A172 (cell line): ENCODE results near the gene KCNIP3. TPM values are rescaled to one million over a fixed set of nuclear protein-coding genes. Genes with fewer than 3 reads are reported as not detected.
"Not testable (repeated sequence)": the region's sequence is repeated elsewhere in the genome, so short reads cannot be mapped to it uniquely, and the experiment has no call there.

Source experiments
- DNase-seq: peaks from one replicate; pipeline ENCODE4 v3.0.0-alpha.2; 2015; ENCODE audit warnings: low spot score
- total RNA-seq: library from RNA; depleted of rRNA; stranded (reverse); fragments of >200 nt; shearing (Covaris generic); gene quantifications from 2 replicates; pipeline ENCODE4 v1.2.3, GENCODE V29; 2014; rRNA removed

Gene KCNIP3
- total RNA-seq = 3.8 and 7.3 TPM in 2 replicates

DNA sequence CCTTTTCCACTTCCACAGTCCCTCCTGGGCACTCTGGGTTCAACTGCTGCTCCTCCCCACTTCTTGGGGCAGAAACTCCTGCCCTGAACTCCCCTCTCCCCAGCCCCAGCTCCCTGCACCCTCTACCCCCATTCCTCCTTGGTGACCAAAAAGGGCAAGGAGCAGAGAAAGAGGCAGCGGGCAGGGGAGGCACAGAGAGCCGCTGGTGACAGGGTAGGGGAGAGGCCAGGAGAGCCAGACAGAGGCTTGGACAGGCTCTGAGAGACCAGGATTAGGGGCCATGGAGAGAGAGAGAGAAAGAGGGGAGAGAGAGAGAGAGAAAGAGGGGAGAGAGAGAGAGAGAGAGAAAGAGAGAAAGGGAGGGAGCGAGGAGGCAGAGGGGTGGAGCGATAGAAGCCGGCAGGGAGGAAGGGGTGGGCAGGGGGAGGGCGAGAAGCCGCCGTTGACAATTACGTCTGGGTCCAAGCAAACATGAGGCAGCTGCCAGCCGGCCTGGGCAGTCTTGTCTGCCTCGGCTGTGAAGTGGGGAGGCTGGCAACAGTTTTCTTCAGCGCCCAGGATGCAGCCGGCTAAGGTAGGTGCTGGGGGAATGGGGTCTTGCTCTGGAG lies at the start of gene KCNIP3:
KCNIP3 (plus strand) TSS at position 468 of the 608 bp plus-strand sequence; CDS start at position 560, 92 bp downstream.
- DNase-seq = no peak

DNA sequence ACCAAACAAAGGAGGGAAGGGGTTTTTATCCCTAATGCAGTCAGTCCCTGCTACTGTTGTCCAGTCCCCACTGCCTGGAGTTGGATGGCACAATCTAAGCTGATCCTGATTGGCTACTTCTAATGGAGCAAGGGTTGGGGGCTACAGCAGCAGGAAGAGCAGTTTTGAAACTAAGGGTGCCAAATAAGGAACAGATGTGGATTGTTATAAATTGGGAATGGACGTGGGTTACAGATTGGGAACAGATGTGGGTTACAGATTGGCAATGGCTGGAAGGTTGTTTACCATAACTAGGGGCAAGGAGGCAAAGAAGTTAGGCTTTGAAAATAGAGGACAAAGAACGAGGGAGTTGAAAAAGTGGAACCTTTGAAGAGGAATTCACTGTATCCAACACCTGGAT lies 38.9 kb upstream of the KCNIP3 start:
- no peak for DNase-seq

DNA sequence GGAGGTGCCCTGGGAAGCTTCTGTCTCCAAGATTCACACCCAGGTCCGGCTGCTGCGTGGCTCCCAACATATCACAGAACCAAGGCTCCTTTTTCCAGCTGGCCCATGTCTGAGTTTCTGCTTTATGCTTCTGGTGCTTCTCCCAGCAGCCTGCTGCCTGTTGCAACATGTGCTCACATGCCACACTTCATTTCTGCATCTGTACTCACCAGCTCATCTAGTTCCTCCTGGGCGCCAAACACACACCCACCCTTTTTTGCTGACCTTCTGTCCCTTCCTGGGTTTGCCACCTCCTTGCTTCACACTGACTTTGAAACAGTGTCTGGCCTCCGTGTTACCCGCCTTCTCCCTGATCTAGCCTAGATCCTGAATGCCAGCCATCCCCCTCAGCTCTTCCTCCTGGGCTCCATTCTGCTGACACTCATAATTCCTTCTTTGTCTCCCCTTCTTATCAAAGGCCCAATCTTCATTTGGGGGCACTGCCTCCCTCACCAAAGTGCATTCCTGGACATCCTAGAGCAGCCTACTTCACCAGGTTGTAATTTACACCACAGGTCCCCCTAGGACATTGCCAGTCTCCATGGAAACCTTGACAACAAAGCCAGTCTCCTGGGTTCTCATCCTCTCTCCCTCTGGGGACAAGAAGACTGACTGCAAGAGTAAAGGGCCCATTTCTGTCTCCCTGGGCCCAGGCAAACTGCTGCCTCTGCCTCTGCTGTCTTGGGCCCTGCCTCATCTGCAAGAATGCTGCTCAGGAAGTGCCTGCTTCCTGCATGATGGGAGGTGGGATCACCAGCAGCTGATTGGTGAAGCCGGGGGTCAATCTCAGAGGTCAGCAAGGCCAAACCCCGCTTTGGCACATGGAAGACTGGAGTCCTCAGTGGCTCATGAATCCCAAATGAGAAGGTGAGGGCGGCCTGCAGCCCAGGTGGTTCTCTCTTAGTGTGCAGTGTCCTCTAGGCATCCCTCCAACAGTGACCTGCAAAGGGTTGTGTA lies 36.8 kb upstream of the KCNIP3 start:
- DNase-seq = no peak

DNA sequence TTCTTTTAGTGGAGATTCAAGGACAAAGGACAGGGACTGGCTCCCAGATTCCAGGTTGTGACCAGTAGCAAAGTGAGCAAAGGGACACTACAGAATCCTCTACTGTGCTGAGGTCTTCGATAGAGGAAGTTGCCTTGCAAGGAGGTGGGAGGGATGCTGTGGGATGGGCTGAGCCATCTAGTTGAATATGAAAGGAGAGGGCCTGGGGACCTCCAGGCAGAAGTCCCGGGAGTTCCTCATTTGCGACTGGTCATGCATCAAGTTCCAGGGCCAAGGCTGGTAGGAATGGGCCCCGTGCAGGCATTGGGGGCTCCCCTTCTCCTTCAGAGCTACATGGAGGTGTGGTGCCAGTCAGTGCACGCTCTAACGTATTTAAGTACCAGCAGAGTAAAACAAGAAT lies 35.5 kb upstream of the KCNIP3 start:
- DNase-seq = no peak

DNA sequence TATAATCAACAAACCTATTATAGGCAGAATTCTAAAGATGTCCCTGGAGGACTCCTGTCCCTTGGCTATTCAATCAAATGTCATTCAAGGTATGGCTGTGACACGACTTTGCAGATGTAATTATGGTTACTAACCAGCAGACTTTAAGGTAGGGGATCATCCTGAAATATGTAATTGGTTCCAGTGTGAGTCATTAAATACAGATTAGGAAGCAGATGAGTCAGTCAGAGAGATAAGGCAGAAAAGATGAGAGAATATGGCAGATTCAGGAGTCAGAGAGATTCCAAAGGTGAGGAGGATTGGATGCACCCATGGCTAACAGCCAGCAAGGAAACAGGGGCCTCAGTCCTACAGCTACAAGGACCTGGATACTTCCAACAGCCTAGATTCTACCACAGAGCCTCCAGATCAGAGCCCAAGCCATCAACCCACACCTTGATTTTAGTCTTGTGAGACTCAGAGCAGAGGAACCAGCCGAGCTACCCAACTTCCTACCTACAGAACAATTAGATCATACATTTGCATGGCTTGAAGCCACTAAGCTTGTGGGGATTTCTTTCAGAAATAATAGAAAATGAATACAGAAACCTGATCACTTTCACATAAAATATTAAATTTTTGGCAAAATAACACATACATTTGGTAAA lies 34.1 kb upstream of the KCNIP3 start:
- peak; percentile 47 for DNase-seq

DNA sequence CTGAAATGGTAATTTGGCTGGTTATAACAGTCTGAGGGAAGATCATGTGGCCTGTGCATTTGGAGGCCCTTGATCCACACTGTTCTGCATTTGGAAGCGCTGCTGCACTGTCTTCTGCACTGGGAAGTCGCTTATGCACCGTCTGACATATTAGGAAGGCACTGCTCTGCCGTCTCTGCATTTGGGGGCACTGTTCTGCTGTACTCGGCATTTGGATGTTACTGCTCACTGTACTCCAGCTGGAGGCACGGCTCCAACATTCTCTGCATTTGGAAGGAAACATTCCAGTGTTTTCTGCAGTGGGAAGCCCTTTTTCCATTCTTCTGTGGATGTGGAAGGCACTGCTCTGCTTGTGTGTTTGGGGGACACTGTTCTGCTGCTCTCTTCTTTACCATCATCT lies 32.5 kb upstream of the KCNIP3 start:
- no peak for DNase-seq

DNA sequence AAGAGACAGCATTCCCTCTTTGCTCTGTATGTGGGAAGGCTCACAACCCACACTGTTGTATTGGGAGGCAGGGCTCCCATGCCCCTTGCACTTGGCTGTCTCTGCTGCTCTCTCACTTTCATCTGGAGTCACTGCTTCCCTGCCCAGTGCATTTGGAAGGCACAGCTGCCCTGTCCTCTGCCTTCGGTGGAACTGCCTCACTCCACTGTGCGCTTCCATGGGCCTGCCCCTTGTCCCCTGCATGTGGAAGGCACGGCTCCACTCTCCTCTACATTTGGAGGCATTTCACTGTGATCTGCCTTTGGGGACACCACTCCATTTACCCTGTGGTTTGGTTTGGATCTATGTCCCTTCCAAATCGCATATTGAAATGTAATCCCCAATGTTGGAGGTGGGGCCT lies 32.0 kb upstream of the KCNIP3 start:
- DNase-seq = no peak

DNA sequence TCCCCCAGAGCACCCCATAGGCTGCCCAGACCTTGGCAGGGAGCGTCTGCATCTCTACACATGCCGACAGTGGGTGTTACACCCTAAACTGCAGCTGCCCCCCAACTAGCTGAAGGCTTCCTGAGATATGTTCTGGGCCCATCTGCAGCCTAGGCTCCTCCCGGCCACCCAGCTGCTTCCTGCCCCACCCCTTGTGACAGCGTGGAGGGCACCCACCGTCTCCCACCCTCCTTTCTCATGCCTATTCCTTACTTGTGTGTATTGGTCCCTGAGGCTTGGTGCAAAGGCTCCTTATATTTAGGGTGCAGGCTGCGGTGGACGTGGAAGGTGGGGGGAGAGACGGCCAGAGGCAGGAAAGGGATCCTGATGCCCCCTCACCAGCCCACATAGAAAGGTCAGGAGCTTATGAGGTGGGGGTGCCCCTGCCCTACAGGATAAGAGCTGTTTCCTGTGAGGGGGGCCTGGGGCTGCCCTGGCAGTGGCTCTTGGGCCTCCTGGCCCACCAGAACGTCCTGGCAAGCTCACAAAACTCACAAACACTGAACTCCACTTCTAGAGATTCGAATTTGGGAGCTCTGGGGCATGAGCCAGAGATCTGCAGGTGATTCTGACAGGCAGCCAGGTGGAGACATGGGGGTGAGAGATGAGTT lies 30.2 kb upstream of the KCNIP3 start:
- no peak for DNase-seq

DNA sequence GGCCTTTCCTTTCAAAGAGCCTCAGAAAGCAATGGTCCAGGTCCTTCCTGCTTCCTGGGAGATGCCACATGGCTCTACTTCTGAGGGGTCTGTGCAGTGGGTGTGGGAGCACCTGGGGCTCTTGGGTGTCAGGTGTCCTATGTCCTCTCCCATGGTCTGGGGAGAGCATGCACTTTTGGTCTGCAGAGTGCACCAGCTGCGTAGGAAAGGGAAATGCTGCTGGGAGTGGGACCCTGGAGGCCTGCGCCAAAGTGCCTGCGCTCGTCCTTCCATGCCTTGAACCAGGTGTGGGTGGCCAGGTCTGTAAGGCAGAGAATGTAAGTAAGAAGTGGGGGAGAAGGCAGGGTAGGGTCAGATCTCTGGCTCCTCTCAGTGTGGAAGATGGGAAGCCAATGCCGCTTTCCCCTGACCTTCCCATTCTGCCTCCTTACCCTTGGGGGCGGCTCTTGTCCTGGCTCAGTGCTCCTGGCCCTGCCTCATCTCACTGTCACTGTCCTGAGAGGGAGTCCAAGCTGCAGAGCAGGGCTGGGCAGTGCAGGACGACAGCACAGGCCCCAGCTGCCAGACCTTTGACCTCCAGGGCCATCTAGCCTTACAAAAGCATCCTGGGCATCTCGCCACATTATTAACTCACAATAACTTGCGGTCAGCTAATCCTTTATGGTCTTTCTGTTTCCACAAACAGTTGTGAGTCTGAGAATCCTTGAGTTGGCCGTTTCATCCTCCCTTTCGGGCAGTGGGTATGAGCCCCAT lies 29.5 kb upstream of the KCNIP3 start:
- DNase-seq = peak; percentile 35

DNA sequence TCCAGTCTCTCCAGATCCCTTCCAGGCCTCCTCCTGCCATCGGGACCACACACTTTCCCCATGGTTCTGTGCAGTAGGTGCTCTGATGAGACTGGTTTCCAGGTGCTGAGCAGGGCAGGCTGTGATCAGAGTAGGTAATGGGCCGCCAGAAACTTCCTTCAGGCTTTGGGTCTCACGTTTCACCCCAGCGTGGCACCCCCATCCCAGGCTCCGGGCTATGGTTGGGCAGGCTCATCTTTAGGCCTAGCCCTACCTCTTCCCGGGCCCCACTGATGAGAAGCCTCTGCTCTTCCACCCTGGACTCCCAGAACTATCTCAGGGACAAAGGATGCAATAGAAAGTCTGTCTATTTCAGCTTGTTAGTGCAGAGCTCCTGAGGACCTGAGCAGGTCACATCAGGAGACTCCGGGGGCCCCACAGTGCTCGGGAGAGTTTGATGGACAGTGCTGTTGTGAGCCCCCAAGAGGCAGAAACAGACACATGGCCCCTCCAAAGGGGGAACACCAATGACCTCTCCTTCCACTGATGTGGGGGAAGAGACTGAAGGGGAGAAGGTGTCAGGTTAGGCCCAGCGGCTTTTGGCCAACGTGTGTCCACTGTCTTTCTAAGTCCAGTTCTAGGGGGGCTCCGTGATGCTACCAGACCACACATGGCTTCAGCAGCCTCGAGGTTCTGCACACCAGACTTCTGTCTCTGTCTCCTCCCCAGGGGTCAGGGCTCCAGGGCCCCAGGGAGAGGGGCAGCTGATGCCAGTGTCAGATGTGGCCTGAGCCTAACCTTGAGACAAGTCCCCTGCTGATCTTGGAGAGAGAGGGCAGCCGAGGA lies 28.7 kb upstream of the KCNIP3 start:
- DNase-seq = no peak

DNA sequence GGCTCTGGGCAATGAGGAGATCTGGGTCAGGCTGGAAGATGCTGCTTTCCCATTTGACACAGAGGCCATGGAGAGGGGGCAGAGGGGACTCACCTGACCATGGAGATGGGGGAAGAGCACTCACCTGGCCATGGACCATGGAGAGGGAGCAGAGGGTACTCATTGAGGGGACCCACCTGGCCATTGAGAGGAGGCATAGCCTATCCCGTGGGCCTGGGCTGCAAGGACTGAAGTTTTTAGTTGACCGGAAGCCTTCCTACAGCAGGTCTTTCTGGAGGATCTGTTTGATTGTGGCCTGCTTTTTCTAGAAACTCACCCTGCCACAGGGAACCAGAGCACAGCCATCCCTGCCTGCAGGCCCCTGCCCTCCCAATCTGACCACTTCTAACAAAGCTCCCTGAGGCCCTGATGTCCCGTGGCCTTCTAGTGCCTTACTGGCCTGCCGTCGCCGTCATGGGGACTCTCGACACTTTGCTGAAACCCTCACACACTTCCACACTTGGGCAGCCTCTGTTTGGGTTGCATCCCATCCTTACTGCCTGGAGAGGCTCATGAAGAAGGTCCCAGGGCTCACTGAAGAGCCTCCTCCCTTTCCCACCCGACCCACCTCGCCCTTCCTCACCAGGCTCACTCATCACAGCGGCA lies 28.0 kb upstream of the KCNIP3 start:
- no peak for DNase-seq

DNA sequence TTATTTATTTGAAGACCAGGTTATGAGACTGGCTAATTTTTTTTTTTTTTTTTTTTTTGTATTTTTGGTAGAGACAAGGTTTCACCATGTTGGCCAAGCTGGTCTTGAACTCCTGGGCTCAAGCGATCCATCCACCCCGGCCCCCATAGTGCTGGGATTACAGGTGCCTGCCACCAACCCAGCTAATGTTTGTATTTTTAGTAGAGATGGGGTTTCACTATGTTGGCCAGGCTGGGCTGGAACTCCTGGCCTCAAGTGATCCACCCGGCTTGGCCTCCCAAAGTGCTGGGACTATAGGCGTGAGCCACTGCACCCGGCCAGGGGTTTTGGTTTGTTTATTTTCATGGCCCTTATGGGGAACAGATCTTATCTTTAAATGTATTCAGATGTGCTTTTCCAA lies 27.4 kb upstream of the KCNIP3 start:
- DNase-seq = not testable (repeated sequence)

DNA sequence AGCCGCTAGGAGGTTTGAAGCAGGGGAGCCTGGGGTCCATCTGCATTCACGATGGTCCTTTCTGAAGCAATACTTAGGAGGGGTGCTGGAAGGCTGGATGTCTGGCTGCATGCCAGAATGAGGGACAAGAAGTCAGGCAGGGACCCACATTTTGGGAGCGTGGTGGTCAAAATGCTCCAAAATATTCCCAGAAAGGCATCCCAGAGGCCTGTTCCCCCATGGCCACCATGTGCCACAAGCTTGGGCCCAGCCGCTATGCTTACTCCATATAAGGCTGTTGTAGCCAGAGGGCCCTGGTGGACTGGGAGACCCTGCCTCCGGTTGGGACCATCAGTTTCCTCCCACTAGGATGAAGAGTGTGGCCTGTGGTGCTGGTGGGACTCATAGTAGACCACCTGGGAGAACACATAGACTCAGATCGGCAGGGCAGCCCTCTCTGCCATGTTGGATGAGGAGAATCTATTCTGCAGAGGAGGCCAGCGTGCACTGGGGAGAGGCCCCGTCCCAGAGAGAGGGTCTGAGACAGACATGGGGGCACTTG lies 26.5 kb upstream of the KCNIP3 start:
- DNase-seq = no peak

DNA sequence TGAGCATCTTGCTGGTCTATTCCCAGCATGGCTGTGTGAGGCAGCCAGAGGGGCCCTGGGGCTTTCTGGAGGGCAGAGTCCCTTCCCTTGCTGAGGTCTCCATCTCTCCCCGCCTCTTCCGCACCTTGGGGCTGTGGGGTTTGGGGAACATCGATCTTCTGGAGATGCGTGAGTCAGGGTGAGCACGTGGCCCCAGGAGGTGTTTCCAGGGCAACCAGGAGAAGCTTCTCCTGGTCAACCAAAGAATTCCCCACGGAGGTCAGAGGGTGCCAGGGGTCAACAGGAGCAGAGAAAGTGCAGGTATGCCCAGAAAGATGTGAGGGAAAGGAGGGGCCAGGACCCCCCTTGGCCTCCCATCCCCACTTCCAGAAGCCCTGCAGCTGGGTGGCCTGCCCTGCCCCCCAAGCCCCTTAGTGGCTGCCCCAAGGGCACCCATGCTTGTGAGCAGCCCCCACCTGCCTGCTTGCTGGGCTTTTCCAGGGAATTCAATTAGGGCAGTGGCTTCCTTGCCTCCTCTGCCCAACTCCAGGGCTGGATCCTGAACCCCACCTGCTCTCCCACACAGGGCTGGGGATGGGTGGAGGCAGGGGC lies 25.7 kb upstream of the KCNIP3 start:
- no peak for DNase-seq

DNA sequence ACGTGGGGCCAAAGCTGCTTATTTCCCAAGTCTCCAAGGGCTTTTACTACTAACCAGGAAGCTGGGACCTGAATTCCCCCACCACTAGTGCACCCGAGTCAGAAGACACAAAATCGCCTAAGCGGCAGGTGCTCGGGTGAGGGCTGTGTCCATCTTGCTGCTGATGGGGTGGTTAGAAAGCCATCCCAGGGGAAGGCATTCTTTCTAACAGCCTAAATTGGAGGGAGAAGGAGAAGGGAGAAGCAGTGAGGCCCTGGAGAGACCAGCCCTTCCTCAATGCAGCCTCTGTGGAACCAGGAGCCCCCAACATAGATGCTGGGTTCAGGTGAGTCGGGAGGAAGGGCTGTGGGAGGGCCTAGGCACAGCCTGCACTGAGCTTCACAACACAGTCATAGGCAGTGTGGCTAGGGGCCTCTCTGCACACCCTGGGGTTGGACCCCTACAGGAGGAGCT lies 24.8 kb upstream of the KCNIP3 start:
- DNase-seq = no peak

DNA sequence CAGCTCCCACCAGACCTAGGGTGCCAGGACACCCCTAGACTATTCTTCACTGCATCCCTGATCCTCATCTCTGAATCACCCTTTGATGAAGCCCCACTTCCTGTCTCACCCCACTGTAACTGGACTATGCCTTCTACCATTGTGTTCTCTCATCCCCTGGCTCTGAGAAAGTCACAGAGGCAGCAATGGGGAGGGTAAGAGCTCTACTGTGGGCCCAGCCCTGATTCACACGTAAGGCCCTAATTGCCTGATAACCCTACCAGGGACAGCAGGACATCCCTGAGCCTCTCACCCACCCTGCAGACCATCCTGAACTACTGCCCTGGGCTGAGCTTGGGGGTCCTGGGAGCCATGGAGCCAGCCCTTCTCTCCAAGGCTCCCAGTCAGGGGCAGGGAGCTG lies 24.4 kb upstream of the KCNIP3 start:
- DNase-seq = no peak

DNA sequence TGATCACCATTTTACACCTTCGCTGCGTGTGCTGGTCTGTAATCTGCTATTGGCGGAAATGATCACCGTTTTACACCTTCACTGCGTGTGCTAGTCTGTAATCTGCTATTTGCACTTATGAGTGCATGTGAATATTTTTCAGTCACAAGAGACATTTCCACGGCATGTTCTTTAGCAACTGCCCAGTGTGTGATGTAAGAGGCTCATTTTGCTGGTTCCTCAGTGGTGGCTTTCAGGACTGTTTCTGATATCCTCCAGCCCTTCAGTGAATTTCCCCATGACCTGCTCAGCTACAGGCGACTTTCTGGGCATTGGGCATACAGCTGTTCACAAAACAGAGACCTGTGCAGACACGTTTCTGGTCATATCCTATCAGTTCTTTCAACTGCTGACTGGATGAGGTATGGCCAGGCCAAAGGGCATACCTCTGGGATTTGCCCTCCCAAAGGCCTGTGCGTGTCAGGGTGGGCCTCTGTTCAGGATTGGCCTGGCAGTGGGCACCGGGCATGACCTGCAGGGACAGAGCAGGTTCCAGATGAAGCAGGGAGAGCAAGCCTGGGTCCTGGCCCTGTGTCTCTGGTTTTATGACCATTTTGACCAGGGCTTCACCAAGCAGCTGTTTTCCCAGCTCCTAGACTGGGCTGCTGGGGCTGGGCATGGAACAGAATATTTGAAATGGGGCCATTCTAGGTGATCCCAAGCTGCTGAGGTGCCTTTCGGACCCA lies 23.4 kb upstream of the KCNIP3 start:
- no peak for DNase-seq
